Measurements from ENCODE around the gene PTPRU. TPM values are rescaled to one million over a fixed set of nuclear protein-coding genes. Genes with fewer than 3 reads are reported as not detected.

Gene PTPRU
- total RNA-seq, 6 experiments from 2014 or later, result 5.6 to 8.1 (median 7.0) TPM

DNA sequence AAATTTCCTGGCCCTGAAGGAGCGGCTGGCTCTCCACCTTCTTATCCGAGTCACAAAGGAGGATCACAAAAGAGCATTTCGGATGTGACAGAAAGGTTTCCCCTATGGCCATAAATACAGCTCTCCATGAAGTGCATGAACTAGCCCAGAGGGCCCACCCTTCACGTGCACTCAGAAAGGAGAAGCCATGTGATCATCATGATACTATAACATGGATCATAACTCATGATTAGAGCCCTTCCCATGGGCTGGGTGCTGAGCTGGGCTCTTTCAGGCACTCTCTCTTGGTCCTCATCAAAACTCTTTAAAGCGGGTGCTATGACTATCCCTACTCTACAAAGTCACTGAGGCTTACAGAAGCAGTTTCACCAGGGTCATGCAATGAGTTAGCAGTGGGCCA lies 135.0 kb downstream of the PTPRU start:
- no peaks in the 10 kb centered on the region for H3K4me1 Mint-ChIP-seq (ENCODE audit: low read depth)

DNA sequence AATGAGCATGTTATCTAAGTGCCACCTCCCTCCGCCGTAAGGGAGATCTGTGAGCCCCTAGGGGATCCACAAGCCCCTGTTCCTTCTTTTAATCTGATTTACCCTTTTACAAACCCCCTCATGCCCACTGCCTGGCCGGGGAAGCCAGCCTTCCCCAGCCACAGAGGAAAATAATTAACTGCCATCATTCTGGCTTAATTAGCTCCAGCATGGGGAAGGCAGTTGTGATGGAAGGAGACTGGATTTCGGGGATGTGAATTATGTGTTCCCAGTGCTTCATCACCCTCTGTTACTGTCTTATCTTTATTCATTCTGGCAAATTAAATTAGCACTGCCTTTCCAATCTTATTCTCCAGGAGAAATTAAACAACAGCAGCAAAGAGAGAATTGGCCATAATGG lies 135.8 kb downstream of the PTPRU start:
- H3K27ac Mint-ChIP-seq, result no peak overlapping the region
- peaks cover 4% of the 10 kb centered on the region; the same call in 1 of the 2 replicates for H3K9me3 Mint-ChIP-seq
- TF ChIP-seq, protein P1, sequence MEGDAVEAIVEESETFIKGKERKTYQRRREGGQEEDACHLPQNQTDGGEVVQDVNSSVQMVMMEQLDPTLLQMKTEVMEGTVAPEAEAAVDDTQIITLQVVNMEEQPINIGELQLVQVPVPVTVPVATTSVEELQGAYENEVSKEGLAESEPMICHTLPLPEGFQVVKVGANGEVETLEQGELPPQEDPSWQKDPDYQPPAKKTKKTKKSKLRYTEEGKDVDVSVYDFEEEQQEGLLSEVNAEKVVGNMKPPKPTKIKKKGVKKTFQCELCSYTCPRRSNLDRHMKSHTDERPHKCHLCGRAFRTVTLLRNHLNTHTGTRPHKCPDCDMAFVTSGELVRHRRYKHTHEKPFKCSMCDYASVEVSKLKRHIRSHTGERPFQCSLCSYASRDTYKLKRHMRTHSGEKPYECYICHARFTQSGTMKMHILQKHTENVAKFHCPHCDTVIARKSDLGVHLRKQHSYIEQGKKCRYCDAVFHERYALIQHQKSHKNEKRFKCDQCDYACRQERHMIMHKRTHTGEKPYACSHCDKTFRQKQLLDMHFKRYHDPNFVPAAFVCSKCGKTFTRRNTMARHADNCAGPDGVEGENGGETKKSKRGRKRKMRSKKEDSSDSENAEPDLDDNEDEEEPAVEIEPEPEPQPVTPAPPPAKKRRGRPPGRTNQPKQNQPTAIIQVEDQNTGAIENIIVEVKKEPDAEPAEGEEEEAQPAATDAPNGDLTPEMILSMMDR (IDR thresholded peaks at IDR 0.05), result no peak
- DNase-seq, result no peak
- no peak overlapping the region for H3K4me3 Mint-ChIP-seq
- H3K27me3 Mint-ChIP-seq (ENCODE audit: insufficient read depth), result peaks cover 7% of the 10 kb centered on the region
- no peaks in the 10 kb centered on the region for H3K36me3 Mint-ChIP-seq (ENCODE audit: low read depth)
- H3K4me1 Mint-ChIP-seq (ENCODE audit: low read depth), result no peaks in the 10 kb centered on the region

More for the DNA sequence above, 135.0 kb downstream of the PTPRU start:
- H3K9me3 Mint-ChIP-seq, result no peaks in the 10 kb centered on the region; the same call in 1 of the 2 replicates
- no peaks in the 10 kb centered on the region for H3K36me3 Mint-ChIP-seq (ENCODE audit: low read depth)
- H3K4me3 Mint-ChIP-seq, result no peak overlapping the region
- DNase-seq, result no peak
- H3K27ac Mint-ChIP-seq, result no peak overlapping the region
- H3K27me3 Mint-ChIP-seq (ENCODE audit: insufficient read depth), result peaks cover 7% of the 10 kb centered on the region
- TF ChIP-seq, protein P1 (IDR thresholded peaks at IDR 0.05), result no peak

Other genes starting within 250 kb of the PTPRU start
- gene TMEM200B, start 112.6 kb upstream of the PTPRU start, total RNA-seq (2021; fragmentation: NEBNext Ultra II Directional; extraction: Animal tissue kit (Norgen Biotek cat#: 25700)), result 10 to 100 TPM; 12.7 to 15.4 (median 13.6) TPM
- 10 to 100 TPM; 47.6 to 54.5 (median 51.5) TPM for gene SRSF4, start 54.6 kb upstream of the PTPRU start, total RNA-seq (2021; fragmentation: NEBNext Ultra II Directional; extraction: Animal tissue kit (Norgen Biotek cat#: 25700))
- 10 to 100 TPM; 20.5 to 27.1 (median 21.9) TPM for gene MECR, start 5.6 kb upstream of the PTPRU start, total RNA-seq (2021; fragmentation: NEBNext Ultra II Directional; extraction: Animal tissue kit (Norgen Biotek cat#: 25700))

Measured in HFFc6 (cell line).